DND-41 (cell line): ENCODE results near the gene SLC50A1.

ENCODE experiments used
- ATAC-seq: fragments of 200-7000 bp; cut with Tn5 transposase; 3 replicates; pipeline ENCODE4 v1.9.1; 2021; ENCODE audit warnings: low read depth; ENCODE audit not compliant: insufficient read depth
- DNase-seq: peaks from one replicate; pipeline ENCODE4 v3.0.0-alpha.2; 2020
- H2AFZ ChIP-seq: 2 replicates; pipeline ENCODE4 v1.6.0; 2012; ENCODE audit warnings: low read depth, low read length
- H3K27ac ChIP-seq: 2 replicates; pipeline ENCODE4 v1.5.1; 2012; ENCODE audit warnings: low read length, inconsistent platforms
- H3K27me3 ChIP-seq: fragments of 200-600 bp; sonication (generic); 2 replicates; pipeline ENCODE4 v1.6.0; 2012; ENCODE audit warnings: low read length, mild to moderate bottlenecking, inconsistent platforms; ENCODE audit not compliant: insufficient read depth, poor library complexity
- H3K36me3 ChIP-seq: 2 replicates; pipeline ENCODE4 v1.5.1; 2012; ENCODE audit warnings: low read length, inconsistent platforms; ENCODE audit not compliant: insufficient read depth
- H3K4me1 ChIP-seq: 2 replicates; pipeline ENCODE4 v1.5.1; 2012; ENCODE audit warnings: mild to moderate bottlenecking, low read length; ENCODE audit not compliant: insufficient read depth
- H3K4me2 ChIP-seq: 2 replicates; pipeline ENCODE4 v1.6.0; 2012; ENCODE audit warnings: mild to moderate bottlenecking, moderate library complexity, low read length, inconsistent platforms; ENCODE audit not compliant: insufficient read depth
- H3K4me3 ChIP-seq, 2 experiments: fragments of 200-600 bp in 1 of 2; shearing (Covaris generic) in 1 of 2; 2 replicates each; pipeline ENCODE4 v1.5.1; 2012 to 2016; ENCODE audit warnings: inconsistent platforms in 2 of 2, low read length in 2 of 2, mild to moderate bottlenecking in 2 of 2, low read depth in 1 of 2, moderate library complexity in 1 of 2
- H3K79me2 ChIP-seq: 2 replicates; pipeline ENCODE4 v1.6.0; 2012; ENCODE audit warnings: low read length, inconsistent platforms; ENCODE audit not compliant: insufficient read depth
- H3K9ac ChIP-seq: 2 replicates; pipeline ENCODE4 v1.6.0; 2012; ENCODE audit warnings: low read depth, mild to moderate bottlenecking, inconsistent platforms, low read length, moderate library complexity
- H3K9me3 ChIP-seq: 2 replicates; pipeline ENCODE4 v1.5.1; 2012; ENCODE audit warnings: low read length, moderate library complexity, mild to moderate bottlenecking, inconsistent platforms; ENCODE audit not compliant: insufficient read depth, severe bottlenecking
- H4K20me1 ChIP-seq: 2 replicates; pipeline ENCODE4 v1.6.0; 2012; ENCODE audit warnings: low read length; ENCODE audit not compliant: insufficient read depth
- CTCF ChIP-seq: IDR thresholded peaks from 2 replicates; pipeline ENCODE4 v1.5.1; 2012; ENCODE audit warnings: borderline replicate concordance, low read length, moderate library complexity, mild to moderate bottlenecking; ENCODE audit not compliant: poor library complexity, severe bottlenecking; ENCODE audit errors: extremely low read depth
- EZH2 ChIP-seq: IDR thresholded peaks from 3 replicates; pipeline ENCODE4 v1.6.1; 2012; ENCODE audit warnings: borderline replicate concordance, low read depth, mild to moderate bottlenecking, moderate library complexity, low read length, inconsistent platforms; ENCODE audit not compliant: severe bottlenecking

SLC50A1 gene

GRCh38 chr1:155182052-155182550 lies 46.4 kb downstream of the SLC50A1 start:
- no peak overlapping the region for H3K4me3 ChIP-seq
- peaks cover 5% of the 10 kb centered on the region for H3K4me1 ChIP-seq
- DNase-seq (no peak), ATAC-seq (no peak)
- no peak overlapping the region for H3K27ac ChIP-seq
- TF ChIP-seq EZH2 (no peak), CTCF (no peak)
- H3K27me3 ChIP-seq, result no peaks in the 10 kb centered on the region
- H2AFZ ChIP-seq, result no peak overlapping the region
- no peaks in the 10 kb centered on the region for H3K79me2 ChIP-seq
- peaks cover 9% of the 10 kb centered on the region; the same call in 1 of the 2 replicates for H3K36me3 ChIP-seq
- no peaks in the 10 kb centered on the region for H3K9me3 ChIP-seq
- no peak overlapping the region for H3K9ac ChIP-seq
- H3K4me2 ChIP-seq, result no peak overlapping the region
- no peaks in the 10 kb centered on the region for H4K20me1 ChIP-seq

- DNase-seq, result no peak
- Histone ChIP-seq H2AFZ (no peak overlapping the region), H3K27ac (no peak overlapping the region), H3K4me1 (no peaks in the 10 kb centered on the region), H3K36me3 (no peaks in the 10 kb centered on the region), H3K4me2 (no peak overlapping the region), H3K4me3 (no peak overlapping the region), H4K20me1 (no peaks in the 10 kb centered on the region), H3K9me3 (no peaks in the 10 kb centered on the region), H3K27me3 (no peaks in the 10 kb centered on the region), H3K9ac (no peak overlapping the region), H3K79me2 (no peaks in the 10 kb centered on the region)
- no peak for ATAC-seq
- no peak for TF ChIP-seq EZH2
- TF ChIP-seq CTCF, result no peak
Observed at GRCh38 chr1:155183775-155184221, 48.1 kb downstream of the SLC50A1 start.

- ATAC-seq (no peak), DNase-seq (no peak)
- Histone ChIP-seq H3K27ac (no peak overlapping the region), H2AFZ (no peak overlapping the region), H3K36me3 (no peaks in the 10 kb centered on the region), H3K9ac (no peak overlapping the region), H3K4me1 (no peaks in the 10 kb centered on the region), H3K4me2 (no peak overlapping the region), H3K9me3 (no peaks in the 10 kb centered on the region), H3K27me3 (no peaks in the 10 kb centered on the region), H4K20me1 (no peaks in the 10 kb centered on the region), H3K79me2 (no peaks in the 10 kb centered on the region), H3K4me3 (no peak overlapping the region)
- TF ChIP-seq CTCF, result no peak
- no peak for TF ChIP-seq EZH2
Observed at GRCh38 chr1:155184351-155184811, 48.7 kb downstream of the SLC50A1 start.
